ENCODE results near the gene CLIP3.

DNA sequence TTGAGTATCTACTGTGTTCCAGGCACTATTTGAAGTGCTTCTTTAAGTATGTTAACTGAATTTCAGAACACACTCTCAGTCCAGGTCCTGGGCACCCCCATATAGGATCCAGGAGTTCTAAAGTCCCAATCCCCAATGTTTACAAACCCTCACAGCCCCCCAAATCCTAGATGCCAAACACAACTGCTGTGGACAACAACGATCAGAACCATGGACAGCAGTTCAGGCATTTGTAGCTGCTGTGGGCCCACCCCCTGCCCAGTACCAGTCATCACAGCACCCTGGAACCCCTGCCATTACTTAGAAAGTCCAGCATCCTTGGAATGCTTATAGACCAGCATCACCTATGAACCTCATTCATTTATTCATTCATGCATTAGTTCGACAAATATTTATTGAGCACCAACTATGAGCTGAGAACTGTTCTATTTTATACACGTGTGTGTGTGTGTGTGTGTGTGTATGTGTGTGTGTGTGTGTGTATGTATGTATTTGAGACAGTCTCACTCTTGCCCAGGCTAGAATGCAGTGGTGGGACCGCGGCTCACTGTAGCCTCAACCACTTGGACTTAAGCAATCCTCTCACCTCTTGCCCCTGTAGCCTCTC lies 57.0 kb downstream of the CLIP3 start:
- no peak for TF ChIP-seq POLR2A (IDR thresholded peaks at IDR 0.05; ENCODE audit: low read depth, low read length)
- no peak for TF ChIP-seq POLR2AphosphoS5 (IDR thresholded peaks at IDR 0.05; ENCODE audit: low read depth, low read length)
- TF ChIP-seq TAF1 (IDR thresholded peaks at IDR 0.05; ENCODE audit: borderline replicate concordance, low read depth, low read length): no peak

Data from GM12892 (cell line).